Measurements from ENCODE around the gene STIM2. TPM values are rescaled to one million over a fixed set of nuclear protein-coding genes. Genes with fewer than 3 reads are reported as not detected.
"Not testable (repeated sequence)": the region's sequence is repeated elsewhere in the genome, so short reads cannot be mapped to it uniquely, and the experiment has no call there.

STIM2 gene
- total RNA-seq, 2 experiments from 2014 or later = 44.7 to 45.4 TPM

DNA sequence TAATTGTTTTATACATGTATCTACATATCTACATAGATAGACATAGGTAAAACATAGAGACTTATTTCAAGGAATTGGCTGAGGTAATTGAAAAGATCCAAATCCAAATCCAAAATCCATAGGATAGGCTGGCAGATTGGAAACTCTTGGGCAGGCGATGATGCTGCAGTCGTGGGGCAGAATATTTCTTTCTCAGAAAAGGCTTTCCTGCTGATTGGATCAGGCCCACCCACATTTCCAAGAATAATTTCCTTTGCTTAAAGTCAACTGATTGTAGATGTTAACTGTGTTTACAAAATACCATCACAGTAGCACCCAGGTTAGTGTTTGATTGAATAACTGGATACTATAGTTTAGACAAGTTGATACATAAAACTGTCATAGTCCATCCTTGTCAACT is 27.2 kb downstream of the STIM2 start:
- ChIA-PET POLR2A (no interaction called here), CTCF (no interaction called here)

- ChIA-PET POLR2A (no interaction called here), CTCF (no interaction called here)
Measured at GRCh38 chr4:26889356-26889755, 28.7 kb downstream of the STIM2 start.

GRCh38 chr4:26891054-26891453 is 30.4 kb downstream of the STIM2 start:
- ChIA-PET CTCF (interaction anchor here (1.1 kb wide), 1 partner anchor 16 kb away, joined by 3 read pairs; no protein-coding TSS in a partner anchor), POLR2A (no interaction called here)

- ChIA-PET CTCF (no interaction called here), POLR2A (no interaction called here)
Measured at GRCh38 chr4:26891867-26892266, 31.2 kb downstream of the STIM2 start.

DNA sequence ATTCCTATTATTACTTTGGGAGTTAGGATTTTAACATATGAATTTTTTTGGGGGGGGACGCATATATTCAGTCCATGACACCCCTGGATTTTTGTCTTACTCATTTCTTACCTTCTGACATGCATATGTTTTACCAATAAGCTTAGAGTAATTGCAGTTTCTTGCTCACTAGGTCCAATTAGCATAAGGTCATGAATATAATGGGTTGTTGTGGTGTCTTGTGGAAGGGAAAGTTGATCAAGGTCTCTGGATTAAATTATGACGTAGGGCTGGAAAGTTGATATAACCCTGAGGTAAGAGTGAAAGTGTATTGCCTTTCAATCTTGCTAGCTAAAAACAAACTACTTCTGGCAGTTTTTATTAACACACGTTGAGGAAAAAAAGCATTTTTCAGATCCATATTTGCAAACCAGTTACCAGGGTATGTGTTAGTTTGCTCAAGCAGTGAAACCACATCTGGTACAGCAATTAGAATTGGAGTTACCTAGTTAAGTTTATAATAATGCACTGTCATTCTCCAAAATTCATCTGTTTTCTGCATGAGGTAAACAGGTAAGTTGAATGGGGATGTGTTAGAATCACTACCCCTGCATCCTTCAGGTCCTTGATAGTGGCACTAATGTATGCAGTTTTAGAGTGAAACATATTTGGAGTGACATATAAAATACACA is 32.0 kb downstream of the STIM2 start:
- CTCF ChIA-PET = no interaction called here
- POLR2A ChIA-PET = no interaction called here

GRCh38 chr4:26893491-26893890 is 32.9 kb downstream of the STIM2 start:
- POLR2A ChIA-PET = no interaction called here

DNA sequence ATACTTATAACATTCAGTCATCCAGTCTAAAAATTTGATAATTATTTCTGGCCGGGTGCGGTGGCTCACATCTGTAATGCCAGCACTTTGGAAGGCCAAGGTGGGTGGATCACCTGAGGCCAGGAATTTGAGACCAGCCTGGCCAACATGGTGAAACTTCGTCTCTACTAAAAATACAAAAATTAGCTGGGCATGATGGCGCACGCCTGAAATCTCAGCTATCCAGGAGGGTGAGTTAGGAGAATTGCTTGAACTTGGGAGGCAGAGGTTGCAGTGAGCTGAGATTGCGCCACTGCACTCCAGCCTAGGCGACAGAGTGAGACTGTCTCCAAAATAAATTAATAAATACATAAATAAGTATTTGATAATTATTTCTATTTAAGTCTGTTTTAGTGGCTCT is 34.2 kb downstream of the STIM2 start:
- POLR2A ChIA-PET, CTCF ChIA-PET: not testable (repeated sequence)

More at GRCh38 chr4:26893491-26893890, 32.9 kb downstream of the STIM2 start:
- CTCF ChIA-PET = no interaction called here

DNA sequence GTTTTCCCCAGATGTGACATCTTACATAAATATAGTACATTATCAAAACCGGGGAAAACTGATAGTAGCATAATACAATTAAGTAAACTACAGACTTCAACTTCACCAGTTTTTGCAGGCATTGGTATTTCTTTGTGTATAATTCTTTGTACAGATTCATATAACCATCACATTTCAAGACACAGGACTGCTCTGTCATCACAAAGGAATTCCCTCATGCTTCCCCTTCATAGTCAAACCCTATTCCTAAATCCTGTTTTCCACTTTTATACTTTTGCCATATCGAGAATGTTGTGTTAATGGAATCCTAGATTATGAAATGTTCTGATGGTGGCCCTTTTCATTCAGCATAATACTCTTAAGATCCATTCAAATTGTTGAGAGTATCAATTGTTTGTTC is 36.0 kb downstream of the STIM2 start:
- CTCF ChIA-PET = no interaction called here
- POLR2A ChIA-PET = no interaction called here

- CTCF ChIA-PET = interaction anchor here (1.3 to 1.5 kb wide), 2 partner anchors 16 to 110 kb away, joined by 3 read pairs; no protein-coding TSS in a partner anchor
Measured at GRCh38 chr4:26899991-26900390, 39.4 kb downstream of the STIM2 start.

DNA sequence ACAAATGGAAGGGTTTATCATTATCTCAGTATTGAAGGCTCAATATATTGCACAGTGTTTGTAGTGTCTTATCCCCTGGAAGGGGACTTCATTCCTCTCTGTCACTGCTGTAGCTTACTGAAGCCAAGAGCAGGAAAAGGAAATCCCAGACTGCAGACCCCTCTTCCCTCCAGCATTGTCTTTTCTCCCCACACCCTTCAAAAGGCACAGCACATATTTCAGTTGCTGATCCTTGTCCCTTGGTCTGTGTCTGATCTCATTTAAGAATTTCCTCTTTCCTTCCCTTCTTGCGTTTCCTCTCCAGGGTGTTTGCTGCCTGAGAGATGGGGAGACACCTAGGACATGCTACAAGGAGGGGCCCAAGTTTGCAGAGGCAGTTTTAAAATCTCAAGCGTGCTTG is 40.1 kb downstream of the STIM2 start:
- CTCF ChIA-PET = interaction anchor here (1.3 to 1.5 kb wide), 2 partner anchors 15 to 109 kb away, joined by 3 read pairs; no protein-coding TSS in a partner anchor
- POLR2A ChIA-PET = no interaction called here

More at GRCh38 chr4:26899991-26900390, 39.4 kb downstream of the STIM2 start:
- POLR2A ChIA-PET = no interaction called here

GRCh38 chr4:26905172-26905571 is 44.5 kb downstream of the STIM2 start:
- ChIA-PET CTCF (no interaction called here), POLR2A (no interaction called here)

DNA sequence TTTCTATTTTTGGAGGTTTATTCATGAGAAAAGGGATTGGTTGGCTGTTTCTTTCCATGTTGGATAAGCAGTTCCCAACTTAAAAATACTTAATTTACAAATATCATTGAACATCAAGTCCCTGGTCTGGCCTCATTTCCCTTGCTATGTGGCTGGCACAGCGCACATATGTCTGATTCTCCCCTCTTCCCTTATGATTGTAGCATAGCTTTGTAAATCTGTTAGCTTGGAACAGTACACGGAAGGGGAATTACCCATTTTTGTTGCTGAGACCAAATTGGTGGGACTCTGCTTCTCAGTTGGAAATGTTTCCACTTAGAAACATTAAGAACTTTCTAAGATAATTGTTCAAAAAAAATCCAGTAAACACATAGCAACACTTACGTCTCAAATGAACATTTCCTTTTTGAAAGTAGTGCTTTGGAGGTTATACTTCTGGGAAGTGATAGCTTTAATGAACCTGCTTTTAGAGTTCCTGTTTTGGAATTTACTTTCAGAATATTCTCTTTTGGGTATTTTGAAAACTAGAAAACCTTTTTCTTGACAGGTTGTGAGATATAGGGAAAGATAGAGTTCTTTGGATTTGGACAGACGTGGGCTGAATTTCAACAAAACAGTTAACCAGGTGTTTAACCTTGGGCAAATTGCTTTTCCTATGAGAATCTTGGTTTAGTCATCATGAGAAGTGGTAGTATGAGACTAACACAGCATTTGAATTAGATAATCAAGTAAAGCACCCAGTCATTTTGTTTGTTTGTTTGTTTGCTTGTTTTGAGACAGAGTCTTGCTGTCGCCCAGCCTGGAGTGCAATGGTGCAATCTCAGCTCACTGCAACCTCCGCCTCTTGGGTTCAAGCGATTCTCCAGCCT is 47.3 kb downstream of the STIM2 start:
- POLR2A ChIA-PET = no interaction called here
- CTCF ChIA-PET = no interaction called here

DNA sequence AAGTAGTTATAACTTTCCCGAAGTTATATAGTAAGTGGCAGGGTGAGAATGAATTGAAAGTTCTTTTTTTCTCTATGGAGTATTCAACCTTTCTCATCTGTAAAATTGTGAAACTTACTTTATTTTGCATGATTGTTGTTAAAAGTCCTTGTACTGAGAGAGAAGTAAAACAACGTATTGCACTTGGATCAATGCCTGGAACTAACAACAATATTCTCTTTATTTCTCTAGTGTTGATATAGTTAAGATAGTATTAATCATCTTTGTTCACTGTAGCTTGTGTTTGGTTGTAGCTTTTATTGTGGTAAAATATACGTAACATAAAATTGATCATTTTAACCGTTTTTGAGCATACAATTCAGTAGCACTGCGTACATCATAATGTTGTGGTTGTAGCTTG is 48.7 kb downstream of the STIM2 start:
- CTCF ChIA-PET = no interaction called here
- POLR2A ChIA-PET = no interaction called here

DNA sequence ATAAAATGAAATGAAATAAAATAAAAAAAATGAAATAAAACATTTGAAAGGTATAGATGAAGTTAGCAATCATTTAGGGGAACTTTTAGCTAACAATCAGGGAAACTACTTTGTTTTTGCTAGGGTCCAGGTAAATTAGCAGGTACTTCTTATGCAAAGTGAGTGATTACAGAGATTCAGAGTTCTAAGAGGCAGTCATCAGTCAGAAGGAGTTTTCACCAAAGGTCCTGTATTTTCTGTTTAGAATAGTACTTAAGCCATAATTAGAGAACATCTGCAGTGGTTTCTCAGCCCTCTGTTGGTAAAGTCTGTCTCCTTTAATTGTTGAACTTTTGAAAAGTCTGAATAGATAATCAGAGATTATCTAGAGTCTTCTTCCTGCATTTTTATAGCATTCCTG is 50.6 kb downstream of the STIM2 start:
- ChIA-PET CTCF (no interaction called here), POLR2A (no interaction called here)

DNA sequence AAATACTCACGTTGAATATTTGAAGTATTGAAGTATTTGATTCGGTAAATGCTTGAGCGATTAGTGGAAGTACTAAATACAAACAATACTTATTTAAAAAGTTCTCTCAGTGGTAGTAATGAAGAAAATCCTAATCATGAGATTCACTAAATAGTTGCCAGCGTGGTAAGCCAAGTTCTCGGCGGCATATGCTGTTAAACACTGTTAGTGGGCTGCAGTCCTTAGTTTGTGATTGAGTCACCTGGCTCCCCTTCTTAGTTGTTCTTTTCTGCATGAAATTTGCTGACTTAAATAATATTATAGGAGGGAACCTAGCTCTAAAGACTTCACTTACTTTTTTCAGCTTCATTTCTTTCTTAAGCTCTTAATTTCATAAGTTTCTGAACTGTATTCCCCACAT is 51.4 kb downstream of the STIM2 start:
- ChIA-PET POLR2A (interaction anchor here (0.6 kb wide), 1 partner anchor 51 kb away, joined by 4 read pairs; the partner anchor contains the start of gene STIM2), CTCF (no interaction called here)

- ChIA-PET POLR2A (interaction anchor here (0.6 kb wide), 1 partner anchor 51 kb away, joined by 10 read pairs; no protein-coding TSS in a partner anchor), CTCF (no interaction called here)
Measured at GRCh38 chr4:26912810-26913209, 52.2 kb downstream of the STIM2 start.

GRCh38 chr4:26916195-26916594 is 55.6 kb downstream of the STIM2 start:
- CTCF ChIA-PET = interaction anchor here (1.5 kb wide), 1 partner anchor 16 kb away, joined by 3 read pairs; no protein-coding TSS in a partner anchor
- POLR2A ChIA-PET = no interaction called here

GRCh38 chr4:26930964-26931363 is 70.3 kb downstream of the STIM2 start:
- POLR2A ChIA-PET = interaction anchor here (0.6 kb wide), 1 partner anchor 1542 kb away, joined by 3 read pairs; no protein-coding TSS in a partner anchor

DNA sequence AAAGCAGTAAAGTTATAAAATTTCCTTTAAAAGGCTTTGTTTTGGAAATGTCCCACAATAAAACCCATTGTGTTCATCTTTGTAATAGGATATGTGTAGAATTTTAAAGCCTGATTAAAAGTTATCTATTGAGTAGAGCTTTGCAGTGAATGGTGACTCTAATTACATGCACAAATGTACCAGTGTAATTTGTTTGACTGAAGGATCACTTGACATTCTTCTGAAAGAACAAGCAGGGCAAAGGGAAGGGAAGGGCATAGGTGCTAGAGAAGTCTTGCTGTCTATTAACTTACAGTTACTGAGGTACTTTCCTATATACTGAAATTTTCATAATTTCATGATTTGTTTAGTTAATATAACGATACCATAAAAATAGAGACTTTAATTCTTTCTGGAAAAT is 70.8 kb downstream of the STIM2 start:
- POLR2A ChIA-PET = no interaction called here
- CTCF ChIA-PET = interaction anchor here (1.2 kb wide), 1 partner anchor 70 kb away, joined by 3 read pairs; no protein-coding TSS in a partner anchor

More at GRCh38 chr4:26930964-26931363, 70.3 kb downstream of the STIM2 start:
- CTCF ChIA-PET = interaction anchor here (1.2 kb wide), 1 partner anchor 70 kb away, joined by 3 read pairs; no protein-coding TSS in a partner anchor

DNA sequence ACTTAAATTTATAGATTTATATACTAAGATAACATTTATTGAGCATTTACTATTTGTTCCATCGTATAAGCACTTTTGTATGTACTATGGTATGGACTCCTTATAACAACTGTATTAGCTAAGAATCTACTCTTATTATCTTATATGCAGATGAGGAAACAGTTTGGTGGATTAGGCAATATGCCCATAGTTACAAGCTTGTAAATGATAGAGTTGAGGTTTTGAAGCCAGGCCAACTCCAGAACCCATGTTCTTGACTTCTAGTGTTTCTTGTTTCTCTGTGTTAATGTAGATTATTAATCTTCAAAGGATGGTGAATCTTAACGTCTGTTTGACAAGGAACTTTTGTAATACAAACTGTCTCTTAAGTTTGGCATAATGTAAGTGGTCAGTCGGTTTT is 71.3 kb downstream of the STIM2 start:
- POLR2A ChIA-PET = no interaction called here
- CTCF ChIA-PET = interaction anchor here (1.2 kb wide), 1 partner anchor 69 kb away, joined by 3 read pairs; no protein-coding TSS in a partner anchor

- CTCF ChIA-PET = interaction anchor here (0.7 to 1.2 kb wide), 2 partner anchors 126 to 476 kb away, joined by 3 to 5 read pairs; no protein-coding TSS in a partner anchor
- POLR2A ChIA-PET = no interaction called here
Measured at GRCh38 chr4:26935397-26935796, 74.8 kb downstream of the STIM2 start.

Measured in activated CD8-positive, alpha-beta memory T cell treated with anti-CD3 and anti-CD28 coated beads for 36 hours (primary cell).